CD4-positive, alpha-beta T cell (primary cell): ENCODE data around the gene RNF181. TPM values are rescaled to one million over a fixed set of nuclear protein-coding genes. Genes with fewer than 3 reads are reported as not detected.
A peak's percentile ranks its signal among the peaks of the same experiment; 100 is the strongest.

Experiments
- ATAC-seq: fragments of 200-7000 bp; cut with Tn5 transposase; one replicate; pipeline ENCODE4 v1.10.0; 2022; ENCODE audit warnings: mild to moderate bottlenecking; ENCODE audit not compliant: poor library complexity
- CTCF ChIA-PET: fragments of 350-600 bp; sonication (Branson Sonifier 250); formaldehyde crosslinking; loops from one replicate; lab custom pipeline; 2021; ENCODE audit warnings: antibody characterized with exemption, inconsistent platforms; lab: Charles Lee
- POLR2A ChIA-PET: fragments of 350-600 bp; sonication (Branson Sonifier 250); formaldehyde crosslinking; loops from one replicate; lab custom pipeline; 2021; ENCODE audit warnings: antibody characterized with exemption, inconsistent platforms; lab: Charles Lee
- DNase-seq, 14 experiments: peaks; one replicate each; pipeline ENCODE4 v3.0.0-alpha.2; 2013 to 2020; ENCODE audit warnings: mixed read lengths in 2 of 14
- H3K27ac ChIP-seq, 2 donors: one replicate each; pipeline versions ENCODE4 v1.5.1 to v1.7.0; 2013; ENCODE audit warnings: low read length in 2 of 2, low read depth in 1 of 2, mild to moderate bottlenecking in 1 of 2
- H3K27me3 ChIP-seq, 2 experiments: 1 replicate in 1 of 2; 2 replicates in 1 of 2; pipeline versions ENCODE4 v1.6.1 to v1.7.0; 2013; ENCODE audit warnings: low read length in 2 of 2, control low read depth in 1 of 2, mild to moderate bottlenecking in 1 of 2, moderate library complexity in 1 of 2; ENCODE audit not compliant: insufficient read depth in 2 of 2, control insufficient read depth in 1 of 2
- H3K36me3 ChIP-seq: one replicate; pipeline ENCODE4 v1.6.1; 2013; ENCODE audit warnings: low read length, control low read depth; ENCODE audit not compliant: insufficient read depth
- H3K4me1 ChIP-seq: one replicate; pipeline ENCODE4 v1.6.1; 2013; ENCODE audit warnings: low read length, control low read depth; ENCODE audit not compliant: insufficient read depth
- H3K4me3 ChIP-seq: one replicate; pipeline ENCODE4 v1.5.1; 2013; ENCODE audit warnings: mild to moderate bottlenecking, low read length, moderate library complexity
- H3K9me3 ChIP-seq, 2 experiments: 1 replicate in 1 of 2; 2 replicates in 1 of 2; pipeline versions ENCODE4 v1.6.1 to v1.7.0; 2013; ENCODE audit warnings: low read length in 2 of 2, mild to moderate bottlenecking in 2 of 2, control low read depth in 1 of 2, moderate library complexity in 1 of 2; ENCODE audit not compliant: control insufficient read depth in 1 of 2, insufficient read depth in 1 of 2
- H3K27ac Mint-ChIP-seq: one replicate; pipeline ENCODE4 v1.8.0; 2020; ENCODE audit warnings: mixed read lengths
- H3K27me3 Mint-ChIP-seq: one replicate; pipeline ENCODE4 v1.8.0; 2021; ENCODE audit warnings: mixed read lengths
- H3K36me3 Mint-ChIP-seq: one replicate; pipeline ENCODE4 v1.8.0; 2021; ENCODE audit warnings: low read depth, mixed read lengths
- H3K4me1 Mint-ChIP-seq: one replicate; pipeline ENCODE4 v1.8.0; 2021; ENCODE audit warnings: low read depth, mixed read lengths
- H3K4me3 Mint-ChIP-seq: one replicate; pipeline ENCODE4 v1.8.0; 2020; ENCODE audit warnings: mild to moderate bottlenecking, mixed read lengths
- H3K9me3 Mint-ChIP-seq: one replicate; pipeline ENCODE4 v1.8.0; 2020; ENCODE audit warnings: mixed read lengths
- CTCF ChIP-seq: fragments of 200-600 bp; IDR thresholded peaks from one replicate; pipeline ENCODE4 v1.8.0; 2022; ENCODE audit warnings: antibody characterized with exemption, mild to moderate bottlenecking
- intact Hi-C, 2 experiments: fragments of 100-400 bp; cut with DNase I in 1 of 2; cut with micrococcal nuclease in 1 of 2; formaldehyde crosslinking; loops; one replicate each; pipeline versions ENCODE4 v1.15.1 to v1.9.0; 2023 to 2025; cut with DNase I, micrococcal nuclease
- total RNA-seq, 174 experiments: library from RNA in 2 of 174; stranded (reverse) in 2 of 174; gene quantifications; one replicate each; pipeline ENCODE4 v1.2.3 and lab custom pipeline; 2021 to 2026

Gene RNF181
- total RNA-seq, 2 experiments from 2014 or later: 41.5 to 43.8 TPM

GRCh38 chr2:85642725-85643124 is 47.2 kb downstream of the RNF181 start:
- ATAC-seq (no peak), DNase-seq (peak in 1 of 14 experiments; percentile 24)
- Mint-ChIP-seq H3K4me3 (no peak overlapping the region), H3K36me3 (peaks cover 99% of the 10 kb centered on the region), H3K27ac (peak overlapping the region; percentile 59), H3K4me1 (peaks cover 6% of the 10 kb centered on the region), H3K9me3 (no peaks in the 10 kb centered on the region), H3K27me3 (no peaks in the 10 kb centered on the region)
- no peak for TF ChIP-seq CTCF
- no peak overlapping the region for H3K27ac ChIP-seq
- no peaks in the 10 kb centered on the region for H3K9me3 ChIP-seq
- H3K4me3 ChIP-seq: no peak overlapping the region
- POLR2A ChIA-PET: no interaction called here
- CTCF ChIA-PET: no interaction called here
- intact Hi-C loops: no loop called here
- H3K27me3 ChIP-seq: no peaks in the 10 kb centered on the region
- peaks cover 1% of the 10 kb centered on the region for H3K4me1 ChIP-seq
- peaks cover 95% of the 10 kb centered on the region for H3K36me3 ChIP-seq

GRCh38 chr2:85644909-85645308 is 49.4 kb downstream of the RNF181 start:
- TF ChIP-seq CTCF: no peak
- no peaks in the 10 kb centered on the region for H3K4me1 ChIP-seq
- ATAC-seq (no peak), DNase-seq (no peak)
- H3K4me3 Mint-ChIP-seq: no peak overlapping the region
- H3K9me3 ChIP-seq: no peaks in the 10 kb centered on the region
- H3K4me1 Mint-ChIP-seq: peaks cover 6% of the 10 kb centered on the region
- H3K4me3 ChIP-seq: no peak overlapping the region
- no peak overlapping the region for H3K27ac ChIP-seq
- H3K9me3 Mint-ChIP-seq: no peaks in the 10 kb centered on the region
- H3K36me3 Mint-ChIP-seq: peaks cover 99% of the 10 kb centered on the region
- H3K27me3 Mint-ChIP-seq: no peaks in the 10 kb centered on the region
- H3K36me3 ChIP-seq: peaks cover 96% of the 10 kb centered on the region
- no peak overlapping the region for H3K27ac Mint-ChIP-seq
- ChIA-PET CTCF (interaction anchor here (1.5 kb wide), 1 partner anchor 8 kb away, joined by 4 read pairs; no protein-coding TSS in a partner anchor), POLR2A (no interaction called here)
- intact Hi-C loops: no loop called here
- H3K27me3 ChIP-seq: no peaks in the 10 kb centered on the region

DNA sequence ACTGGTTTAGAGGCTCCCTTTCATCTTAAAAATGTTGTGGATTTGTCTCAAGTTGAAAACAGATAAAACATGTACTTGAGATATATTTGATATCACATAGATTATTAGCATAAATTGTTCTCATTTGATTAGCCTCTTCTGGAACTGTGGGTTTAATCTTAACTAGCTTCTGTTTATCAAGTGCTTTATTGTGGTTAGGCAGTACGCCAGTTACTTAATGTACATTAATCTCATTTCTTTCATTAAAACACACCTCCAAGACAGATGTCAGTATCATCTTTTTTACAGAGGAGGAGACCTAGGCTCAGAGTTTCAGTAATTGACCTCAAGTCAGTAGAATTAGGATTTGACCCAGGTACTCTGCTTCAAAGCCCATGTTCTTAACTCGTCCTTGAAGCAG is 50.6 kb downstream of the RNF181 start:
- TF ChIP-seq CTCF: no peak
- no peaks in the 10 kb centered on the region for H3K27me3 ChIP-seq
- H3K27ac Mint-ChIP-seq: no peak overlapping the region
- peaks cover 95% of the 10 kb centered on the region for H3K36me3 Mint-ChIP-seq
- H3K4me1 ChIP-seq: no peaks in the 10 kb centered on the region
- H3K27me3 Mint-ChIP-seq: no peaks in the 10 kb centered on the region
- peaks cover 90% of the 10 kb centered on the region for H3K36me3 ChIP-seq
- ChIA-PET CTCF (interaction anchor here (1.0 to 1.5 kb wide), 2 partner anchors 9 to 94 kb away, joined by 3 to 4 read pairs; no protein-coding TSS in a partner anchor), POLR2A (no interaction called here)
- H3K9me3 Mint-ChIP-seq: no peaks in the 10 kb centered on the region
- H3K4me1 Mint-ChIP-seq: peaks cover 6% of the 10 kb centered on the region
- no peak overlapping the region for H3K27ac ChIP-seq
- no peak for DNase-seq
- ATAC-seq: no peak
- no peak overlapping the region for H3K4me3 Mint-ChIP-seq
- intact Hi-C loops: no loop called here
- no peaks in the 10 kb centered on the region for H3K9me3 ChIP-seq
- H3K4me3 ChIP-seq: no peak overlapping the region

Other genes starting within 250 kb of the RNF181 start
- gene RETSAT, start 241.2 kb upstream of the RNF181 start, total RNA-seq: 10 to 100 TPM; 19.2 to 22.2 TPM
- gene ELMOD3, start 241.0 kb upstream of the RNF181 start, total RNA-seq: 10 to 100 TPM; 13.5 to 15.3 TPM
- gene CAPG, start 185.4 kb upstream of the RNF181 start, total RNA-seq: 10 to 100 TPM; 21.7 to 23.3 TPM
- gene SH2D6, start 177.0 kb upstream of the RNF181 start, total RNA-seq: under 1 TPM in 1 of 2 experiments, not detected in 1; 0.30 TPM
- gene MAT2A, start 56.6 kb upstream of the RNF181 start, total RNA-seq: 100 to 1,000 TPM; 121 to 122 TPM
- 10 to 100 TPM; 22.9 to 27.6 TPM for gene GGCX, start 34.3 kb upstream of the RNF181 start, total RNA-seq
- gene VAMP8, start 18.2 kb upstream of the RNF181 start, total RNA-seq: 10 to 100 TPM; 32.3 to 37.3 TPM
- gene VAMP5, start 11.3 kb upstream of the RNF181 start, total RNA-seq: 10 to 100 TPM; 17.0 to 17.2 TPM
- 1 to 10 TPM; 6.6 to 7.0 TPM for gene TMEM150A, start 7.0 kb downstream of the RNF181 start, total RNA-seq
- gene C2orf68, start 16.3 kb downstream of the RNF181 start, total RNA-seq: 10 to 100 TPM; 31.0 to 31.2 TPM
- 10 to 100 TPM; 48.1 to 51.2 TPM for gene USP39, start 20.4 kb downstream of the RNF181 start, total RNA-seq
- not detected for gene SFTPB, start 72.5 kb downstream of the RNF181 start, total RNA-seq
- 10 to 100 TPM; 45.1 TPM for gene GNLY, start 98.6 kb downstream of the RNF181 start, total RNA-seq
- not detected for gene ATOH8, start 158.2 kb downstream of the RNF181 start, total RNA-seq